NCI-H69 (cell line): ENCODE data around the gene FBRSL1.
A peak's percentile ranks its signal among the peaks of the same experiment; 100 is the strongest.

Experiments
- DNase-seq: peaks from one replicate; lab custom pipeline; 2025; lab: John Stamatoyannopoulos, UW

FBRSL1 gene

GRCh38 chr12:132511516-132512196 is 21.7 kb downstream of the FBRSL1 start:
- no peak for DNase-seq

GRCh38 chr12:132512197-132513069 is 22.5 kb downstream of the FBRSL1 start:
- no peak for DNase-seq

GRCh38 chr12:132513070-132513398 is 23.1 kb downstream of the FBRSL1 start:
- DNase-seq: no peak

GRCh38 chr12:132513458-132514135 is 23.6 kb downstream of the FBRSL1 start:
- DNase-seq: no peak

- DNase-seq: no peak
Measured at GRCh38 chr12:132514216-132514820, 24.4 kb downstream of the FBRSL1 start.

- DNase-seq: no peak
Measured at GRCh38 chr12:132514838-132515237, 24.9 kb downstream of the FBRSL1 start.

- DNase-seq: no peak
Measured at GRCh38 chr12:132516095-132517012, 26.4 kb downstream of the FBRSL1 start.

GRCh38 chr12:132517013-132517739 is 27.2 kb downstream of the FBRSL1 start:
- DNase-seq: no peak

- DNase-seq: no peak
Measured at GRCh38 chr12:132517740-132518100, 27.8 kb downstream of the FBRSL1 start.

- DNase-seq: no peak
Measured at GRCh38 chr12:132518354-132518992, 28.5 kb downstream of the FBRSL1 start.

- DNase-seq: peak; percentile 32
Measured at GRCh38 chr12:132520421-132521199, 30.7 kb downstream of the FBRSL1 start.

GRCh38 chr12:132521200-132521580 is 31.2 kb downstream of the FBRSL1 start:
- DNase-seq: no peak

GRCh38 chr12:132521712-132522292 is 31.9 kb downstream of the FBRSL1 start:
- DNase-seq: no peak

- DNase-seq: peak; percentile 66
Measured at GRCh38 chr12:132522592-132523380, 32.8 kb downstream of the FBRSL1 start.

- peak; percentile 56 for DNase-seq
Measured at GRCh38 chr12:132523576-132524331, 33.8 kb downstream of the FBRSL1 start.

GRCh38 chr12:132524405-132524804 is 34.5 kb downstream of the FBRSL1 start:
- DNase-seq: no peak

GRCh38 chr12:132525011-132525832 is 35.3 kb downstream of the FBRSL1 start:
- no peak for DNase-seq
